K562 (cell line): ENCODE results near the gene PICK1. TPM values are rescaled to one million over a fixed set of nuclear protein-coding genes. Genes with fewer than 3 reads are reported as not detected.

Source experiments
- ATF1 ChIP-seq, 2 experiments: fragments of 450-650 bp in 1 of 2; IDR thresholded peaks; 2 replicates each; pipeline ENCODE4 v1.6.1; 2016; ENCODE audit warnings: missing compliant biosample characterization in 1 of 2, missing genetic modification characterization in 1 of 2
- CEBPB ChIP-seq: fragments of 450-650 bp; IDR thresholded peaks from 2 replicates; pipeline ENCODE4 v1.6.1; 2016; ENCODE audit warnings: missing genetic modification characterization, missing compliant biosample characterization
- DPF2 ChIP-seq: fragments of 450-650 bp; IDR thresholded peaks from 2 replicates; pipeline ENCODE4 v1.6.1; 2016
- GABPB2 ChIP-seq: fragments of 250-450 bp; sonication (Bioruptor Pico); conservative IDR thresholded peaks from 2 replicates; pipeline ENCODE4 v1.5.1; 2021; ENCODE audit warnings: mild to moderate bottlenecking
- GATAD2A ChIP-seq: fragments of 450-650 bp; IDR thresholded peaks from 2 replicates; pipeline ENCODE4 v1.6.1; 2017
- GTF2A2 ChIP-seq: IDR thresholded peaks from 2 replicates; pipeline ENCODE4 v1.6.1; 2016; ENCODE audit warnings: mild to moderate bottlenecking, missing genetic modification characterization, missing compliant biosample characterization
- JUN ChIP-seq, 2 experiments: sonication (generic) in 1 of 2; formaldehyde crosslinking in 1 of 2; IDR thresholded peaks; 2 replicates each; pipeline versions ENCODE4 v1.6.1 to v1.8.0; 2012 to 2022; ENCODE audit warnings: borderline replicate concordance in 2 of 2, mild to moderate bottlenecking in 2 of 2, improper control_type of control experiment in 1 of 2, low read depth in 1 of 2, low read length in 1 of 2, missing genetic modification reagents in 1 of 2
- KHSRP ChIP-seq: fragments of 450-650 bp; IDR thresholded peaks from 2 replicates; pipeline ENCODE4 v1.6.1; 2017
- RBM17 ChIP-seq: fragments of 200-400 bp; formaldehyde crosslinking; IDR thresholded peaks from 2 replicates; pipeline ENCODE4 v1.6.1; 2017; ENCODE audit warnings: low read depth, mild to moderate bottlenecking, low read length, borderline replicate concordance
- SIRT6 ChIP-seq: IDR thresholded peaks from one replicate; pipeline ENCODE4 v1.6.1; 2012; ENCODE audit warnings: low read depth, mild to moderate bottlenecking, control low read depth, inconsistent platforms, low read length, moderate library complexity
- SMARCE1 ChIP-seq: fragments of 450-650 bp; IDR thresholded peaks from 2 replicates; pipeline ENCODE4 v1.7.1; 2016; ENCODE audit warnings: mild to moderate bottlenecking
- TCF7 ChIP-seq: sonication (generic); IDR thresholded peaks from 2 replicates; pipeline ENCODE4 v1.6.1; 2016; ENCODE audit warnings: antibody characterized with exemption, borderline replicate concordance
- ZNF184 ChIP-seq: sonication (generic); formaldehyde crosslinking; IDR thresholded peaks from 2 replicates; pipeline ENCODE4 v1.5.0; 2020; ENCODE audit warnings: missing genetic modification reagents
- ZNF232 ChIP-seq: sonication (generic); formaldehyde crosslinking; IDR thresholded peaks from 2 replicates; pipeline ENCODE4 v1.8.0; 2022; ENCODE audit warnings: mild to moderate bottlenecking, missing genetic modification reagents
- ZNF76 ChIP-seq: fragments of 250-450 bp; sonication (Bioruptor Pico); IDR thresholded peaks from 2 replicates; pipeline ENCODE4 v1.4.0; 2020; ENCODE audit warnings: mild to moderate bottlenecking, moderate library complexity, borderline replicate concordance
- polyA plus RNA-seq, 8 experiments: library from polyadenylated mRNA; depleted of rRNA in 4 of 8; stranded (reverse) in 5 of 8; unstranded in 3 of 8; fragments of >200 nt; fragmentation: Nextera tagmentation in 2 of 8; fragmentation: Illumina TruSeq in 1 of 8; extraction: Ambion mirVana in 2 of 8; extraction: Trizol in 1 of 8; gene quantifications; 2 replicates each; pipeline versions ENCODE4 v1.2.1 to v1.2.3, GENCODE V29; 2011 to 2014; ENCODE audit warnings: inconsistent platforms in 1 of 8, missing spikeins in 1 of 8
- total RNA-seq, 7 experiments: library from RNA; depleted of rRNA in 6 of 7; stranded (reverse); fragments of >200 nt in 6 of 7; fragmentation: Illumina TruSeq in 2 of 7; extraction: Trizol in 2 of 7; gene quantifications; 2 replicates each; pipeline versions ENCODE4 v1.2.1 to v1.2.3, GENCODE V29; 2011 to 2021; ENCODE audit warnings: low replicate concordance in 1 of 7
- TF ChIP-seq, protein P1 (sequence below): fragments of 200-800 bp; sonication (Bioruptor generic); IDR thresholded peaks from 2 replicates; pipeline ENCODE4 v1.6.1; 2017; ENCODE audit warnings: missing genetic modification characterization, missing compliant biosample characterization
- TF ChIP-seq, protein P2 (sequence below): fragments of 450-650 bp; IDR thresholded peaks from 2 replicates; pipeline ENCODE4 v1.6.1; 2016
- TF ChIP-seq, protein P3 (sequence below): fragments of 250-450 bp; sonication (Bioruptor Pico); IDR thresholded peaks from 2 replicates; pipeline ENCODE4 v1.6.1; 2021; ENCODE audit warnings: mild to moderate bottlenecking
- TF ChIP-seq, protein P4 (sequence below), 2 experiments: IDR thresholded peaks in 1 of 2; conservative IDR thresholded peaks in 1 of 2; 2 replicates each; pipeline ENCODE4 v1.6.1; 2016; ENCODE audit warnings: low read depth in 2 of 2, mild to moderate bottlenecking in 1 of 2, missing compliant biosample characterization in 1 of 2, missing genetic modification characterization in 1 of 2, moderate library complexity in 1 of 2
- TF ChIP-seq, protein P5 (sequence below): fragments of 450-650 bp; conservative IDR thresholded peaks from 2 replicates; pipeline ENCODE4 v1.6.1; 2016; ENCODE audit warnings: missing genetic modification characterization, low read depth, mild to moderate bottlenecking, control low read depth, missing compliant biosample characterization

The PICK1 gene
- total and polyA plus RNA-seq, 9 of the 15 experiments (the other 6 are each of a cell fraction or from before 2014, with no cell fraction given), result 0.06 to 11.0 (median 7.9) TPM; not detected in 1

DNA sequence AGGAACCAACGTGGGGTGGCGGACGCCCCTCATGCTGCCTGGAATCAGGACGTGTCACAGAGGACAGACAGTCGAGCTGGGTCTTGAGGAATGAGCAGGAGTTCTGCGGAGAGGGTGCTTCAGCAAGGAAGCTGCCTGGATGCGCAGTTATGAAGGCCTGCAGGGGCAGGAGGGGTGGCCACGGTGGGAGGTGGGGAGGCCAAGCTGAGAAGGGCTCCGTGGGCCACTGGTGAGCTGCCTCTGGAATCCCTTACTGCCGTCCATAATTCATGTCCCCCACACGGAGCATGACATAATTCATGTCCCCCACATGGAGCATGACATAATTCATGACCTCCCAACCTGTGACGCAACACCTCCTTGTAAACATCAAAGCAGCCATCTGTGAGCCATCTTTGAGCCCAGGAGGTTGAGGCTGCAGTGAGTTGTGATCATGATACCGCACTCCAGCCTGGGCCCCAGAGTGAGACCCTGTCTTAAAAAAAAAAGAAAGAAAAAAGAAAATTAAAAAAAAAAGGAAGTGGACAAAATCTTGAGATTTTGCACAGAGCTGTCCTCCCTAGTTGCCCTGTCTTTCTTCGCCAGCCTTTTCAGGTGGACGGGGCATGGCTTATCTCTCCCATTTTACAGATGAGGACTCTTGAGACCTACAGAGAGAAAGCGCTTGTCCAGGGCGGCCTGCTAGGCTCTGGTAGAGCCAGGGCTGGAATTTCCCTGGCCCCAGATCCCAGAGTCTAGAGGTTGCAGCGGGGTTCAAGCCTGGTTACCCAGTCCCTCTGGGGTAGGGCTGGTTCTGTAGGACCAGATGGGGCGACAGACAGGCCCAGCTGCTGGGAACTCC lies 24.3 kb upstream of the PICK1 start (continued):
- TF ChIP-seq, protein P1, sequence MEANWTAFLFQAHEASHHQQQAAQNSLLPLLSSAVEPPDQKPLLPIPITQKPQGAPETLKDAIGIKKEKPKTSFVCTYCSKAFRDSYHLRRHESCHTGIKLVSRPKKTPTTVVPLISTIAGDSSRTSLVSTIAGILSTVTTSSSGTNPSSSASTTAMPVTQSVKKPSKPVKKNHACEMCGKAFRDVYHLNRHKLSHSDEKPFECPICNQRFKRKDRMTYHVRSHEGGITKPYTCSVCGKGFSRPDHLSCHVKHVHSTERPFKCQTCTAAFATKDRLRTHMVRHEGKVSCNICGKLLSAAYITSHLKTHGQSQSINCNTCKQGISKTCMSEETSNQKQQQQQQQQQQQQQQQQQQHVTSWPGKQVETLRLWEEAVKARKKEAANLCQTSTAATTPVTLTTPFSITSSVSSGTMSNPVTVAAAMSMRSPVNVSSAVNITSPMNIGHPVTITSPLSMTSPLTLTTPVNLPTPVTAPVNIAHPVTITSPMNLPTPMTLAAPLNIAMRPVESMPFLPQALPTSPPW, result peak; percentile 21; the same call in 1 of the 2 replicates
- TF ChIP-seq GABPB2 (CRISPR knock-in tag) (no peak), ATF1 (CRISPR knock-in tag; IDR thresholded peaks at IDR 0.05) (no peak), ATF1 (tag; IDR thresholded peaks at IDR 0.05) (peak; percentile 57), JUN (IDR thresholded peaks at IDR 0.05; ENCODE audit: borderline replicate concordance, low read depth, low read length) (0 out of 2 replicates have a peak, but pooled peaks have one; percentile 66), JUN (CRISPR knock-in tag; IDR thresholded peaks at IDR 0.05; ENCODE audit: borderline replicate concordance) (no peak), SIRT6 (no peak), KHSRP (no peak), CEBPB (tag) (peak; percentile 96), ZNF184 (no peak), SMARCE1 (peak; percentile 35; the same call in 1 of the 2 replicates), RBM17 (no peak), DPF2 (peak; percentile 59), ZNF232 (CRISPR knock-in tag) (no peak), TCF7 (peak; percentile 86; the same call in 1 of the 2 replicates), GATAD2A (0 out of 2 replicates have a peak, but pooled peaks have one; percentile 16), ZNF76 (CRISPR knock-in tag) (no peak), GTF2A2 (tag) (no peak)
- TF ChIP-seq, protein P2, sequence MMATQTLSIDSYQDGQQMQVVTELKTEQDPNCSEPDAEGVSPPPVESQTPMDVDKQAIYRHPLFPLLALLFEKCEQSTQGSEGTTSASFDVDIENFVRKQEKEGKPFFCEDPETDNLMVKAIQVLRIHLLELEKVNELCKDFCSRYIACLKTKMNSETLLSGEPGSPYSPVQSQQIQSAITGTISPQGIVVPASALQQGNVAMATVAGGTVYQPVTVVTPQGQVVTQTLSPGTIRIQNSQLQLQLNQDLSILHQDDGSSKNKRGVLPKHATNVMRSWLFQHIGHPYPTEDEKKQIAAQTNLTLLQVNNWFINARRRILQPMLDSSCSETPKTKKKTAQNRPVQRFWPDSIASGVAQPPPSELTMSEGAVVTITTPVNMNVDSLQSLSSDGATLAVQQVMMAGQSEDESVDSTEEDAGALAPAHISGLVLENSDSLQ, result peak; percentile 74
- TF ChIP-seq, protein P3, sequence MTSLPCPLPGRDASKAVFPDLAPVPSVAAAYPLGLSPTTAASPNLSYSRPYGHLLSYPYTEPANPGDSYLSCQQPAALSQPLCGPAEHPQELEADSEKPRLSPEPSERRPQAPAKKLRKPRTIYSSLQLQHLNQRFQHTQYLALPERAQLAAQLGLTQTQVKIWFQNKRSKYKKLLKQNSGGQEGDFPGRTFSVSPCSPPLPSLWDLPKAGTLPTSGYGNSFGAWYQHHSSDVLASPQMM, result no peak
- TF ChIP-seq, protein P4, sequence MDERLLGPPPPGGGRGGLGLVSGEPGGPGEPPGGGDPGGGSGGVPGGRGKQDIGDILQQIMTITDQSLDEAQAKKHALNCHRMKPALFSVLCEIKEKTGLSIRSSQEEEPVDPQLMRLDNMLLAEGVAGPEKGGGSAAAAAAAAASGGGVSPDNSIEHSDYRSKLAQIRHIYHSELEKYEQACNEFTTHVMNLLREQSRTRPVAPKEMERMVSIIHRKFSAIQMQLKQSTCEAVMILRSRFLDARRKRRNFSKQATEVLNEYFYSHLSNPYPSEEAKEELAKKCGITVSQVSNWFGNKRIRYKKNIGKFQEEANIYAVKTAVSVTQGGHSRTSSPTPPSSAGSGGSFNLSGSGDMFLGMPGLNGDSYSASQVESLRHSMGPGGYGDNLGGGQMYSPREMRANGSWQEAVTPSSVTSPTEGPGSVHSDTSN (CRISPR knock-in tag; IDR thresholded peaks at IDR 0.05; ENCODE audit: low read depth), result no peak
- TF ChIP-seq, protein P4 (tag; conservative IDR thresholded peaks at IDR 0.05; ENCODE audit: low read depth), result peak; percentile 83
- TF ChIP-seq, protein P5, sequence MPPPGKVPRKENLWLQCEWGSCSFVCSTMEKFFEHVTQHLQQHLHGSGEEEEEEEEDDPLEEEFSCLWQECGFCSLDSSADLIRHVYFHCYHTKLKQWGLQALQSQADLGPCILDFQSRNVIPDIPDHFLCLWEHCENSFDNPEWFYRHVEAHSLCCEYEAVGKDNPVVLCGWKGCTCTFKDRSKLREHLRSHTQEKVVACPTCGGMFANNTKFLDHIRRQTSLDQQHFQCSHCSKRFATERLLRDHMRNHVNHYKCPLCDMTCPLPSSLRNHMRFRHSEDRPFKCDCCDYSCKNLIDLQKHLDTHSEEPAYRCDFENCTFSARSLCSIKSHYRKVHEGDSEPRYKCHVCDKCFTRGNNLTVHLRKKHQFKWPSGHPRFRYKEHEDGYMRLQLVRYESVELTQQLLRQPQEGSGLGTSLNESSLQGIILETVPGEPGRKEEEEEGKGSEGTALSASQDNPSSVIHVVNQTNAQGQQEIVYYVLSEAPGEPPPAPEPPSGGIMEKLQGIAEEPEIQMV (tag), result no peak
